Measurements from ENCODE around the gene FBXW10.
"Not testable (repeated sequence)": the region's sequence is repeated elsewhere in the genome, so short reads cannot be mapped to it uniquely, and the experiment has no call there.

DNA sequence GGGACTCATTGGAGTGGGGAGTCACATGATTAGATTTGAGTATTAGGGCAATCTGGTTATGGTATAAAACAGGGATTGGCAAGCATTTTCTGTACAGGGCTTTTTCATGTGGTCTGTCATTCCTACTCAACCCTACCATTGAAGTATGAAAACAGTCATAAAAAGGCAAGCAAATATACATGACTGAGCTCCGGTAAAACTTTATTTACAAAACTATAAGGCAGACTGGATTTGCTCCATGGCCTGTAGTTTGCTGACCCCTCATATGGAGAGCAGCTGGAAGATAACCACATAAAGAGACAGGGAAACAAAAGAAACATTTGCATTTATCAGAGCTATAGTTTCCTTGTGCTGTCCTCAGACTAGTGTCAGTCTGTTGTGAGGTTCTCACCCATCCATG, 83.8 kb downstream of the FBXW10 start:
- TF ChIP-seq, protein P1, sequence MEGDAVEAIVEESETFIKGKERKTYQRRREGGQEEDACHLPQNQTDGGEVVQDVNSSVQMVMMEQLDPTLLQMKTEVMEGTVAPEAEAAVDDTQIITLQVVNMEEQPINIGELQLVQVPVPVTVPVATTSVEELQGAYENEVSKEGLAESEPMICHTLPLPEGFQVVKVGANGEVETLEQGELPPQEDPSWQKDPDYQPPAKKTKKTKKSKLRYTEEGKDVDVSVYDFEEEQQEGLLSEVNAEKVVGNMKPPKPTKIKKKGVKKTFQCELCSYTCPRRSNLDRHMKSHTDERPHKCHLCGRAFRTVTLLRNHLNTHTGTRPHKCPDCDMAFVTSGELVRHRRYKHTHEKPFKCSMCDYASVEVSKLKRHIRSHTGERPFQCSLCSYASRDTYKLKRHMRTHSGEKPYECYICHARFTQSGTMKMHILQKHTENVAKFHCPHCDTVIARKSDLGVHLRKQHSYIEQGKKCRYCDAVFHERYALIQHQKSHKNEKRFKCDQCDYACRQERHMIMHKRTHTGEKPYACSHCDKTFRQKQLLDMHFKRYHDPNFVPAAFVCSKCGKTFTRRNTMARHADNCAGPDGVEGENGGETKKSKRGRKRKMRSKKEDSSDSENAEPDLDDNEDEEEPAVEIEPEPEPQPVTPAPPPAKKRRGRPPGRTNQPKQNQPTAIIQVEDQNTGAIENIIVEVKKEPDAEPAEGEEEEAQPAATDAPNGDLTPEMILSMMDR (IDR thresholded peaks at IDR 0.05), result not testable (repeated sequence)
- TF ChIP-seq POLR2A (IDR thresholded peaks at IDR 0.05), result not testable (repeated sequence)
